Endothelial cell (in vitro differentiated cells): Measurements from ENCODE around the gene RRAS. TPM values are rescaled to one million over a fixed set of nuclear protein-coding genes. Genes with fewer than 3 reads are reported as not detected.

Source experiments
- DNase-seq: peaks from one replicate; pipeline ENCODE4 v3.0.0; 2021; ENCODE audit warnings: low spot score
- H3K27ac Mint-ChIP-seq: one replicate; pipeline ENCODE4 v1.8.0; 2021; ENCODE audit warnings: mixed read lengths, inconsistent platforms; ENCODE audit not compliant: unreplicated experiment
- H3K27me3 Mint-ChIP-seq: one replicate; pipeline ENCODE4 v1.8.0; 2021; ENCODE audit warnings: mild to moderate bottlenecking, moderate library complexity, mixed read lengths, inconsistent platforms; ENCODE audit not compliant: unreplicated experiment
- H3K36me3 Mint-ChIP-seq: one replicate; pipeline ENCODE4 v1.8.0; 2021; ENCODE audit warnings: mild to moderate bottlenecking, low read depth, mixed read lengths, inconsistent platforms; ENCODE audit not compliant: unreplicated experiment
- H3K4me1 Mint-ChIP-seq: one replicate; pipeline ENCODE4 v1.8.0; 2021; ENCODE audit warnings: mild to moderate bottlenecking, mixed read lengths, inconsistent platforms; ENCODE audit not compliant: unreplicated experiment
- H3K4me3 Mint-ChIP-seq: one replicate; pipeline ENCODE4 v1.8.0; 2021; ENCODE audit warnings: mild to moderate bottlenecking, mixed read lengths, inconsistent platforms; ENCODE audit not compliant: unreplicated experiment
- H3K9me3 Mint-ChIP-seq: one replicate; pipeline ENCODE4 v1.8.0; 2021; ENCODE audit warnings: mixed read lengths, inconsistent platforms; ENCODE audit not compliant: unreplicated experiment
- CTCF ChIP-seq: fragments of 200-600 bp; sonication (generic); IDR thresholded peaks from one replicate; pipeline ENCODE4 v1.5.0; 2021; ENCODE audit warnings: antibody characterized with exemption; ENCODE audit not compliant: unreplicated experiment
- total RNA-seq: library from RNA; stranded (reverse); fragmentation: NEBNext Ultra II Directional; extraction: Animal tissue kit (Norgen Biotek cat#: 25700); gene quantifications from one replicate; pipeline ENCODE4 v1.2.1, GENCODE V29; 2021; ENCODE audit not compliant: unreplicated experiment

The RRAS gene
- total RNA-seq, 1 donor from 2014 or later = 23.9 TPM

GRCh38 chr19:49596407-49596806 is 43.5 kb downstream of the RRAS start:
- no peak for DNase-seq
- no peak overlapping the region for H3K27ac Mint-ChIP-seq
- H3K4me3 Mint-ChIP-seq = no peak overlapping the region
- peaks cover 18% of the 10 kb centered on the region for H3K4me1 Mint-ChIP-seq
- no peak for TF ChIP-seq CTCF
- peaks cover 12% of the 10 kb centered on the region for H3K27me3 Mint-ChIP-seq
- peaks cover 29% of the 10 kb centered on the region for H3K36me3 Mint-ChIP-seq
- no peaks in the 10 kb centered on the region for H3K9me3 Mint-ChIP-seq

GRCh38 chr19:49595819-49596404 is 44.0 kb downstream of the RRAS start:
- TF ChIP-seq CTCF = no peak
- H3K4me1 Mint-ChIP-seq = peaks cover 18% of the 10 kb centered on the region
- DNase-seq = no peak
- peaks cover 26% of the 10 kb centered on the region for H3K36me3 Mint-ChIP-seq
- no peak overlapping the region for H3K27ac Mint-ChIP-seq
- peaks cover 12% of the 10 kb centered on the region for H3K27me3 Mint-ChIP-seq
- no peak overlapping the region for H3K4me3 Mint-ChIP-seq
- H3K9me3 Mint-ChIP-seq = no peaks in the 10 kb centered on the region

GRCh38 chr19:49594993-49595818 is 44.7 kb downstream of the RRAS start:
- H3K36me3 Mint-ChIP-seq = peaks cover 21% of the 10 kb centered on the region
- no peak overlapping the region for H3K4me3 Mint-ChIP-seq
- no peak for TF ChIP-seq CTCF
- H3K4me1 Mint-ChIP-seq = peaks cover 18% of the 10 kb centered on the region
- DNase-seq = no peak
- H3K27ac Mint-ChIP-seq = no peak overlapping the region
- no peaks in the 10 kb centered on the region for H3K9me3 Mint-ChIP-seq
- peaks cover 11% of the 10 kb centered on the region for H3K27me3 Mint-ChIP-seq

- H3K36me3 Mint-ChIP-seq = peaks cover 17% of the 10 kb centered on the region
- H3K27me3 Mint-ChIP-seq = peaks cover 8% of the 10 kb centered on the region
- TF ChIP-seq CTCF = no peak
- no peaks in the 10 kb centered on the region for H3K9me3 Mint-ChIP-seq
- DNase-seq = no peak
- H3K4me1 Mint-ChIP-seq = peaks cover 18% of the 10 kb centered on the region
- H3K27ac Mint-ChIP-seq = peak overlapping the region; percentile 21
- H3K4me3 Mint-ChIP-seq = peak overlapping the region; percentile 95
Observed at GRCh38 chr19:49594157-49594992, 45.6 kb downstream of the RRAS start.
